HG02642 (cell line): ENCODE results near the gene LRRC71.

ENCODE experiments used
- ATAC-seq: cut with Tn5 transposase; IDR thresholded peaks from one replicate; pipeline ENCODE4 v1.9.1; 2021; ENCODE audit warnings: mild to moderate bottlenecking; ENCODE audit not compliant: unreplicated experiment, poor library complexity

Gene LRRC71

DNA sequence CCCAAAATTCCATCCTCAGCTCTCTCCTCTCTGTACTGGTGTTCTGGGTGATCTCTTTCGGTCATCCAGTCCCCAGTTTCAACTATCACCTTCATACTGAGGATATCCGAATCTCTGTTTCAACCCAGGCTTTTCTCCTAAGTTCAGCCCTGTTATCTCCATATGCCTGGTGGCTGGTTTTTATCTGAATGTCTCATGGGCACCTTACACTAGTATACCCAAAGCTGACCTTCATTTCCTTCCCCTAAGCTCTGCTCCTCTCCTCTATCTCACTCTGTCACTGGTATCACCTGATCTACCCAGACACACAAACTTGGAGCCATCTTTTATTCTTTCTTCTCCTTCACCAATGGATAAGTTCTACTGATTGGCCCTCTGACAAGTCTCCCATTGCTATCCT, 53.0 kb downstream of the LRRC71 start:
- no peak for ATAC-seq

DNA sequence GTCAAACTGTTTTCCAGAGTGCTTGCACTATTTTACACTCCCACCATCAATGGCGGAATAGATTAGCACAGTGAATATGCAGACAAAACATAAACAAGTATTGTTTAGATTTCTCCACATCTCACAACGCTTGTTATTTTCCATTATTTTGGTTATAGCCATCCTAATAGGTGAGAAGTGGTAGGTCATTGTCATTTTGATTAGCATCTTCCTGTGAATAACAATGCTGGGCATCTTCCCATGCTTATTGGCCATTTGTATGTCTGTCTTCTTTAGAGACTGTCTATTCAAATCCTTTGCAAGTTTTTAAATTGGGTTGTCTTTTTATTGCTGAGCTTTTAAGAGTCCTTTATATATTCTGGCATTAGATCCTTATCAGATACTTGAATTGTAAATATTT, 54.7 kb downstream of the LRRC71 start:
- ATAC-seq = no peak

DNA sequence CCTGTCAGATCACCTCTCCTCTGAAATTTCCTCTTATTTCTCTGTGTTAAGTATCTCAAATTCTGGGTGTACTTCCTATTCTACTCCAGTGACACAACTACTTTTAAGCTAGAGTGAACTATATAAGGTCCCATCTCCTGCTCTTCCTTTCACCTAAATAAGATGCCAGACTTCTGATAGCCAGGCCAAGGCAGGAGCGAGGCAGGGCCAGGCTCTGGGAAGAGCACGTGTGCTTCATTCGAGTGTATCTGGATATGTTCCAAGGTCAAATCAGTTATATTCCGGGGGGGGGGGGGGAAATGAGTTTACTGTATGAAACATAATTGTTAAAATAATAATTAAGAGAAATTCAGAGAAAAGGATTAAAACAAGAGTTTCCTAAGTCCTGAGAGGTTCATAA, 60.1 kb downstream of the LRRC71 start:
- ATAC-seq = no peak
